ENCODE measurements around the gene KLHL33. TPM values are rescaled to one million over a fixed set of nuclear protein-coding genes. Genes with fewer than 3 reads are reported as not detected.

KLHL33 gene
- polyA plus RNA-seq, 1 donor from 2014 or later = not detected

DNA sequence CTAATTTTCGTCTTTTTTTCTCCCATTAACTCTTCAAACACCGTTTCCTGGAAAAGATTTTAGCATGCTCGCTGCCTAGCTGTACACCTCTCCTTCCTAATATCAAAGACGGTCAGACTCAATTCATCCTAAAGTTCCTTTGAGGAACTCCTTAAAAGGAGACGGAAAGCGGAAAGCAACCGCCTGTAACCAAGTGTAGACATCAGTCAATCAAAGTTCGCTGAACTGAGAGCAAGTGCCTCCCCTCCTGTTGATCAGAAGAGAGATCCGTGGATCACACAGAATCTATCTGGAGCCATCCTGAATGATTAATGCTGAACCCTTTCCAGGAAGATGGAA is 22.3 kb downstream of the KLHL33 start:
- peak overlapping the region; percentile 88 for H3K4me3 ChIP-seq (ENCODE audit: low read length)
- H3K9me3 ChIP-seq (ENCODE audit: low read length) = no peaks in the 10 kb centered on the region
- H4K20me1 ChIP-seq (ENCODE audit: insufficient read depth) = no peaks in the 10 kb centered on the region
- H3K27me3 ChIP-seq (ENCODE audit: insufficient read depth, low read depth, low read length) = peaks cover 9% of the 10 kb centered on the region
- no peaks in the 10 kb centered on the region for H3K9me2 ChIP-seq (ENCODE audit: insufficient read depth, low read length)
- H3K4me2 ChIP-seq (ENCODE audit: low read length) = peak overlapping the region; percentile 56
- peak overlapping the region; percentile 51 for H2AFZ ChIP-seq (ENCODE audit: low read depth, low read length)
- H3K27ac ChIP-seq (ENCODE audit: low read length) = peak overlapping the region; percentile 56
- H3K9ac ChIP-seq (ENCODE audit: low read length) = peak overlapping the region; percentile 66
- H3K36me3 ChIP-seq (ENCODE audit: insufficient read depth, low read length) = no peaks in the 10 kb centered on the region
- H3F3A ChIP-seq (ENCODE audit: insufficient read depth, low read length, poor library complexity, severe bottlenecking) = no peaks in the 10 kb centered on the region
- TF ChIP-seq TAF1 (IDR thresholded peaks at IDR 0.05; ENCODE audit: low read depth) (no peak), POLR2AphosphoS5 (IDR thresholded peaks at IDR 0.05) (no peak)
- H3K79me2 ChIP-seq (replicated peaks; ENCODE audit: insufficient read depth, low read length) = no peaks in the 10 kb centered on the region

DNA sequence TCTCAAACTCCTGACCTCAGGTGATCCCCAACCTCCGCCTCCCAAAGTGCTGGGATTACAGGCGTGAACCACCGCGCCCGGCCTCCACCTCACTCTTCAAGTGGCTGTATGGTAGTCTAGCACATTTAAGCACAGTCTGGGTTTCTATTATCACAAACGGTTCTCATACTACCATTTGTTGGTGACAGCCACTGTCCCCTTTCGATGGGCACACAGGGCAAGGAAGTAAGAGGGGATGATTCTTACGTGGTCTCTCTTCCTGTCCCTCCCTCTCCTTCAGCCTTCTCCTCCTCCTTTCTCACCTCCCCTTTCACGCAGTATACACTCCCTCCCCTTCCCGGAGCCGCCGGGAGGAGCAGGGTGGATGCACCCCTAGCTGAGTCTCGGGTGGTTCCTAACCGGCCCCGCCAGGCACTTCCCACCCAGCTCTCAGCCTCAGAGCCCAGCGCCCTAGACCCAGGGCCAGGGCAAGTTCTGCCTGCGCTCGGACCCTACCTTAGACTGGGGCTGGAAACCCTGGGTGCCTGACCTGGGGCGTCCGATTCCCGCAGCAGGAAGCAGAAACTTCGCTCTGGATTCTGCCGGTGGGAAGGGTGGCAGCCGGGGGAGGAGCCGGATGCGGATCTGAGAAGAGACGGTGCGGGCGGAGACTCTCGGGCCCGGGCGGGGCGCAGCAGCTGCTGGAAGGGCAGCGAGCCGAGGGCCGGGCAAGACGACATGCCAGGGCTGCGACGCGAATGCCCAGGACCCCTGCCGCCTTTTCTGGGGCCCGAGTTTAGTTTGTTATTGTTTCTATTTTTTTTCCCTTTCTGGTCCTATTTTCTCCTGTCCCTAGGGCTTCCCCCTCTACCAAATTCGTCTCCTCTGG is 22.9 kb downstream of the KLHL33 start, which contains the start of gene TEP1:
Gene TEP1 (minus strand): TSS at position 626 of the 868 bp plus-strand sequence. CDS start 5,062 bp downstream, outside the sequence.
- Histone ChIP-seq H2AFZ (ENCODE audit: low read depth, low read length) (peak within 1 kb of the TSS; percentile 51), H3K9me2 (ENCODE audit: insufficient read depth, low read length) (no peaks in the 10 kb centered on the region), H3K79me2 (replicated peaks; ENCODE audit: insufficient read depth, low read length) (no peaks in the 10 kb centered on the region), H3K27me3 (ENCODE audit: insufficient read depth, low read depth, low read length) (peaks cover 9% of the 10 kb centered on the region), H3K36me3 (ENCODE audit: insufficient read depth, low read length) (no peaks in the 10 kb centered on the region), H4K20me1 (ENCODE audit: insufficient read depth) (no peaks in the 10 kb centered on the region), H3K4me2 (ENCODE audit: low read length) (peak within 1 kb of the TSS; percentile 56), H3K27ac (ENCODE audit: low read length) (peak within 1 kb of the TSS; percentile 56), H3F3A (ENCODE audit: insufficient read depth, low read length, poor library complexity, severe bottlenecking) (no peaks in the 10 kb centered on the region), H3K9ac (ENCODE audit: low read length) (peak within 1 kb of the TSS; percentile 66), H3K9me3 (ENCODE audit: low read length) (no peaks in the 10 kb centered on the region), H3K4me3 (ENCODE audit: low read length) (peak within 1 kb of the TSS; percentile 88)
- TF ChIP-seq POLR2AphosphoS5 (IDR thresholded peaks at IDR 0.05) (peak; percentile 29), TAF1 (IDR thresholded peaks at IDR 0.05; ENCODE audit: low read depth) (no peak), MXI1 (conservative IDR thresholded peaks at IDR 0.05; ENCODE audit: poor library complexity, severe bottlenecking) (peak; percentile 40), RAD21 (conservative IDR thresholded peaks at IDR 0.05) (no peak), SMC3 (conservative IDR thresholded peaks at IDR 0.05; ENCODE audit: poor library complexity) (no peak)
- TF ChIP-seq, protein P1, sequence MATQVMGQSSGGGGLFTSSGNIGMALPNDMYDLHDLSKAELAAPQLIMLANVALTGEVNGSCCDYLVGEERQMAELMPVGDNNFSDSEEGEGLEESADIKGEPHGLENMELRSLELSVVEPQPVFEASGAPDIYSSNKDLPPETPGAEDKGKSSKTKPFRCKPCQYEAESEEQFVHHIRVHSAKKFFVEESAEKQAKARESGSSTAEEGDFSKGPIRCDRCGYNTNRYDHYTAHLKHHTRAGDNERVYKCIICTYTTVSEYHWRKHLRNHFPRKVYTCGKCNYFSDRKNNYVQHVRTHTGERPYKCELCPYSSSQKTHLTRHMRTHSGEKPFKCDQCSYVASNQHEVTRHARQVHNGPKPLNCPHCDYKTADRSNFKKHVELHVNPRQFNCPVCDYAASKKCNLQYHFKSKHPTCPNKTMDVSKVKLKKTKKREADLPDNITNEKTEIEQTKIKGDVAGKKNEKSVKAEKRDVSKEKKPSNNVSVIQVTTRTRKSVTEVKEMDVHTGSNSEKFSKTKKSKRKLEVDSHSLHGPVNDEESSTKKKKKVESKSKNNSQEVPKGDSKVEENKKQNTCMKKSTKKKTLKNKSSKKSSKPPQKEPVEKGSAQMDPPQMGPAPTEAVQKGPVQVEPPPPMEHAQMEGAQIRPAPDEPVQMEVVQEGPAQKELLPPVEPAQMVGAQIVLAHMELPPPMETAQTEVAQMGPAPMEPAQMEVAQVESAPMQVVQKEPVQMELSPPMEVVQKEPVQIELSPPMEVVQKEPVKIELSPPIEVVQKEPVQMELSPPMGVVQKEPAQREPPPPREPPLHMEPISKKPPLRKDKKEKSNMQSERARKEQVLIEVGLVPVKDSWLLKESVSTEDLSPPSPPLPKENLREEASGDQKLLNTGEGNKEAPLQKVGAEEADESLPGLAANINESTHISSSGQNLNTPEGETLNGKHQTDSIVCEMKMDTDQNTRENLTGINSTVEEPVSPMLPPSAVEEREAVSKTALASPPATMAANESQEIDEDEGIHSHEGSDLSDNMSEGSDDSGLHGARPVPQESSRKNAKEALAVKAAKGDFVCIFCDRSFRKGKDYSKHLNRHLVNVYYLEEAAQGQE (IDR thresholded peaks at IDR 0.05; ENCODE audit: borderline replicate concordance) = no peak

DNA sequence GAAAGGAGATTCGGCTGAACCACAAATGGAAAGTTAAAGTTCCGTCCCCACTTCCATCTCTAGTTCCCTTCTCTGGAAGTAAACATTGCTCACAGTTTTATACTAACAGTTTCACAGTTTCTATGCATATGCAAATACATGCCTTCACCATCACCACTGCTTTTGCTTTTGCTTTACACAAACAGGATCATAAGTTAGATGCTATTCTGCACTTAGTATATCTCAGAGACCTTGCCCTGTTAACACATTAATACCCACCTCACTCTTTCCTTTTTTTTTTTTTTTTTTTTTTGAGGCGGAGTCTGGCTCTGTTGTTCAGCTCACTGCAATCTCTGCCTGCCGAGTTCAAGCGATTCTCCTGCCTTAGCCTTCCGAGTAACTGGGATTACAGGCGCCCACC is 23.6 kb downstream of the KLHL33 start:
- TF ChIP-seq EZH2 (IDR thresholded peaks at IDR 0.05; ENCODE audit: borderline replicate concordance, insufficient read depth, low read length, poor library complexity, severe bottlenecking) (no peak), TAF1 (IDR thresholded peaks at IDR 0.05; ENCODE audit: low read depth) (no peak), EP300 (conservative IDR thresholded peaks at IDR 0.05; ENCODE audit: poor library complexity, severe bottlenecking) (no peak), SMC3 (conservative IDR thresholded peaks at IDR 0.05; ENCODE audit: poor library complexity) (no peak), RAD21 (conservative IDR thresholded peaks at IDR 0.05) (no peak), POLR2AphosphoS5 (IDR thresholded peaks at IDR 0.05) (no peak), MXI1 (conservative IDR thresholded peaks at IDR 0.05; ENCODE audit: poor library complexity, severe bottlenecking) (no peak)
- TF ChIP-seq, protein P2, sequence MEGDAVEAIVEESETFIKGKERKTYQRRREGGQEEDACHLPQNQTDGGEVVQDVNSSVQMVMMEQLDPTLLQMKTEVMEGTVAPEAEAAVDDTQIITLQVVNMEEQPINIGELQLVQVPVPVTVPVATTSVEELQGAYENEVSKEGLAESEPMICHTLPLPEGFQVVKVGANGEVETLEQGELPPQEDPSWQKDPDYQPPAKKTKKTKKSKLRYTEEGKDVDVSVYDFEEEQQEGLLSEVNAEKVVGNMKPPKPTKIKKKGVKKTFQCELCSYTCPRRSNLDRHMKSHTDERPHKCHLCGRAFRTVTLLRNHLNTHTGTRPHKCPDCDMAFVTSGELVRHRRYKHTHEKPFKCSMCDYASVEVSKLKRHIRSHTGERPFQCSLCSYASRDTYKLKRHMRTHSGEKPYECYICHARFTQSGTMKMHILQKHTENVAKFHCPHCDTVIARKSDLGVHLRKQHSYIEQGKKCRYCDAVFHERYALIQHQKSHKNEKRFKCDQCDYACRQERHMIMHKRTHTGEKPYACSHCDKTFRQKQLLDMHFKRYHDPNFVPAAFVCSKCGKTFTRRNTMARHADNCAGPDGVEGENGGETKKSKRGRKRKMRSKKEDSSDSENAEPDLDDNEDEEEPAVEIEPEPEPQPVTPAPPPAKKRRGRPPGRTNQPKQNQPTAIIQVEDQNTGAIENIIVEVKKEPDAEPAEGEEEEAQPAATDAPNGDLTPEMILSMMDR (IDR thresholded peaks at IDR 0.05; ENCODE audit: poor library complexity, severe bottlenecking) = no peak
- TF ChIP-seq, protein P1 (IDR thresholded peaks at IDR 0.05; ENCODE audit: borderline replicate concordance) = no peak
- H3K79me2 ChIP-seq (replicated peaks; ENCODE audit: insufficient read depth, low read length) = no peaks in the 10 kb centered on the region
- no peak overlapping the region for H3K4me2 ChIP-seq (ENCODE audit: low read length)
- H3K9me3 ChIP-seq (ENCODE audit: low read length) = no peaks in the 10 kb centered on the region
- peak overlapping the region; percentile 66 for H3K9ac ChIP-seq (ENCODE audit: low read length)
- H3F3A ChIP-seq (ENCODE audit: insufficient read depth, low read length, poor library complexity, severe bottlenecking) = no peaks in the 10 kb centered on the region
- peak overlapping the region; percentile 56 for H3K27ac ChIP-seq (ENCODE audit: low read length)
- peak overlapping the region; percentile 51 for H2AFZ ChIP-seq (ENCODE audit: low read depth, low read length)
- H3K4me3 ChIP-seq (ENCODE audit: low read length) = peak overlapping the region; percentile 88
- no peaks in the 10 kb centered on the region for H4K20me1 ChIP-seq (ENCODE audit: insufficient read depth)
- peaks cover 9% of the 10 kb centered on the region for H3K27me3 ChIP-seq (ENCODE audit: insufficient read depth, low read depth, low read length)
- H3K9me2 ChIP-seq (ENCODE audit: insufficient read depth, low read length) = no peaks in the 10 kb centered on the region
- H3K36me3 ChIP-seq (ENCODE audit: insufficient read depth, low read length) = no peaks in the 10 kb centered on the region

All from neural cell (in vitro differentiated cells).